ENCODE measurements around the gene PRPF19. TPM values are rescaled to one million over a fixed set of nuclear protein-coding genes. Genes with fewer than 3 reads are reported as not detected.

The PRPF19 gene
- total and polyA plus RNA-seq, 4 experiments from 2014 or later, result 10.8 to 99.2 (median 57.2) TPM

- Histone ChIP-seq H3K9me3 (ENCODE audit: control insufficient read depth in 1 of 2, low read length in 2 of 2) (no peaks in the 10 kb centered on the region), H3K27me3 (ENCODE audit: insufficient read depth, low read length) (no peaks in the 10 kb centered on the region), H3K4me1 (ENCODE audit: insufficient read depth, low read length) (no peaks in the 10 kb centered on the region), H3K27ac (ENCODE audit: low read depth, low read length) (no peak overlapping the region), H3K36me3 (ENCODE audit: insufficient read depth, low read length) (peaks cover 33% of the 10 kb centered on the region), H3K4me3 (ENCODE audit: low read length in 2 of 2) (no peak overlapping the region)
- H3K9me3 Mint-ChIP-seq, result no peaks in the 10 kb centered on the region
- intact Hi-C loops (cut with micrococcal nuclease), result no loop called here
- no peak overlapping the region for H3K27ac Mint-ChIP-seq
- DNase-seq, result no peak
- peaks cover 46 to 66% of the 10 kb centered on the region in 2 donors for H3K36me3 Mint-ChIP-seq
- H3K4me3 Mint-ChIP-seq, result no peak overlapping the region
- ChIA-PET CTCF (ENCODE audit: partially characterized antibody) (interaction anchor here (1.0 to 1.3 kb wide), 3 partner anchors 11 to 60 kb away, joined by 3 to 4 read pairs (median 3); no protein-coding TSS in a partner anchor), POLR2A (ENCODE audit: partially characterized antibody) (no interaction called here)
- H3K4me1 Mint-ChIP-seq, result peaks cover 0 to 9% (median 5%) of the 10 kb centered on the region in 4 donors
- H3K27me3 Mint-ChIP-seq, result no peaks in the 10 kb centered on the region
Observed at GRCh38 chr11:60891103-60891741, 15.2 kb downstream of the PRPF19 start.

GRCh38 chr11:60890696-60891095 is 15.7 kb downstream of the PRPF19 start:
- no peak overlapping the region for H3K27ac ChIP-seq (ENCODE audit: low read depth, low read length)
- intact Hi-C loops (cut with micrococcal nuclease), result no loop called here

GRCh38 chr11:60889869-60890311 is 16.5 kb downstream of the PRPF19 start:
- Histone ChIP-seq H3K36me3 (ENCODE audit: insufficient read depth, low read length) (peaks cover 21% of the 10 kb centered on the region), H3K4me1 (ENCODE audit: insufficient read depth, low read length) (no peaks in the 10 kb centered on the region), H3K27me3 (ENCODE audit: insufficient read depth, low read length) (no peaks in the 10 kb centered on the region), H3K27ac (ENCODE audit: low read depth, low read length) (no peak overlapping the region), H3K9me3 (ENCODE audit: control insufficient read depth in 1 of 2, low read length in 2 of 2) (no peaks in the 10 kb centered on the region), H3K4me3 (ENCODE audit: low read length in 2 of 2) (no peak overlapping the region)
- H3K9me3 Mint-ChIP-seq, result no peaks in the 10 kb centered on the region
- no peak overlapping the region for H3K4me3 Mint-ChIP-seq
- intact Hi-C loops (cut with micrococcal nuclease), result no loop called here
- peaks cover 0 to 9% (median 5%) of the 10 kb centered on the region in 4 donors for H3K4me1 Mint-ChIP-seq
- CTCF ChIA-PET (ENCODE audit: partially characterized antibody), result interaction anchor here (0.9 to 1.7 kb wide), 4 partner anchors 8 to 58 kb away, joined by 3 to 5 read pairs (median 4); no protein-coding TSS in a partner anchor
- POLR2A ChIA-PET (ENCODE audit: partially characterized antibody), result interaction anchor here (0.8 kb wide), 2 partner anchors 16 to 24 kb away, joined by 3 to 4 read pairs; partner anchors contain the start of genes PRPF19 and TMEM109
- H3K27ac Mint-ChIP-seq, result peak overlapping the region in 3 of 7 donors; percentile 39 to 93 (median 59)
- H3K36me3 Mint-ChIP-seq, result peaks cover 43 to 53% of the 10 kb centered on the region in 2 donors
- H3K27me3 Mint-ChIP-seq, result no peaks in the 10 kb centered on the region
- no peak for DNase-seq

More at GRCh38 chr11:60890696-60891095, 15.7 kb downstream of the PRPF19 start:
- Histone ChIP-seq H3K4me3 (ENCODE audit: low read length in 2 of 2) (no peak overlapping the region), H3K9me3 (ENCODE audit: control insufficient read depth in 1 of 2, low read length in 2 of 2) (no peaks in the 10 kb centered on the region), H3K27me3 (ENCODE audit: insufficient read depth, low read length) (no peaks in the 10 kb centered on the region), H3K36me3 (ENCODE audit: insufficient read depth, low read length) (peaks cover 28% of the 10 kb centered on the region), H3K4me1 (ENCODE audit: insufficient read depth, low read length) (no peaks in the 10 kb centered on the region)
- Mint-ChIP-seq H3K9me3 (no peaks in the 10 kb centered on the region), H3K4me1 (peaks cover 0 to 9% (median 5%) of the 10 kb centered on the region in 4 donors), H3K27me3 (no peaks in the 10 kb centered on the region), H3K4me3 (no peak overlapping the region), H3K36me3 (peaks cover 43 to 61% of the 10 kb centered on the region in 2 donors), H3K27ac (no peak overlapping the region)
- POLR2A ChIA-PET (ENCODE audit: partially characterized antibody), result no interaction called here
- no peak for DNase-seq
- CTCF ChIA-PET (ENCODE audit: partially characterized antibody), result interaction anchor here (1.3 kb wide), 1 partner anchor 11 kb away, joined by 3 read pairs; no protein-coding TSS in a partner anchor

- Histone ChIP-seq H3K36me3 (ENCODE audit: insufficient read depth, low read length) (peaks cover 6% of the 10 kb centered on the region), H3K9me3 (ENCODE audit: control insufficient read depth in 1 of 2, low read length in 2 of 2) (no peaks in the 10 kb centered on the region), H3K27me3 (ENCODE audit: insufficient read depth, low read length) (no peaks in the 10 kb centered on the region), H3K4me3 (ENCODE audit: low read length in 2 of 2) (no peak overlapping the region), H3K4me1 (ENCODE audit: insufficient read depth, low read length) (no peaks in the 10 kb centered on the region), H3K27ac (ENCODE audit: low read depth, low read length) (no peak overlapping the region)
- Mint-ChIP-seq H3K9me3 (no peaks in the 10 kb centered on the region), H3K27ac (peak overlapping the region in 1 of 7 donors; percentile 44), H3K4me1 (peaks cover 0 to 10% (median 8%) of the 10 kb centered on the region in 4 donors), H3K27me3 (no peaks in the 10 kb centered on the region), H3K36me3 (peaks cover 43 to 47% of the 10 kb centered on the region in 2 donors), H3K4me3 (no peak overlapping the region)
- ChIA-PET CTCF (ENCODE audit: partially characterized antibody) (interaction anchor here (0.8 to 2.5 kb wide), 11 partner anchors 10 to 63 kb away, joined by 3 to 70 read pairs (median 3); partner anchors contain the start of gene CCDC86), POLR2A (ENCODE audit: partially characterized antibody) (interaction anchor here (1.0 to 1.5 kb wide), 6 partner anchors 10 to 56 kb away, joined by 3 to 11 read pairs (median 3); no protein-coding TSS in a partner anchor)
- intact Hi-C loops (cut with micrococcal nuclease), result loop anchor here (1.0 kb wide), 1 partner anchor 56 kb away; no protein-coding TSS in a partner anchor
- peak in 2 of 5 donors; percentile 14 to 31 for DNase-seq
Observed at GRCh38 chr11:60887556-60887955, 18.8 kb downstream of the PRPF19 start.

- no peaks in the 10 kb centered on the region for H3K9me3 Mint-ChIP-seq
- ChIA-PET POLR2A (ENCODE audit: partially characterized antibody) (no interaction called here), CTCF (ENCODE audit: partially characterized antibody) (no interaction called here)
Observed at GRCh38 chr11:60880643-60881282, 25.6 kb downstream of the PRPF19 start.

GRCh38 chr11:60879971-60880588 is 26.3 kb downstream of the PRPF19 start:
- Histone ChIP-seq H3K36me3 (ENCODE audit: insufficient read depth, low read length) (peaks cover 25% of the 10 kb centered on the region), H3K9me3 (ENCODE audit: control insufficient read depth in 1 of 2, low read length in 2 of 2) (no peaks in the 10 kb centered on the region), H3K27me3 (ENCODE audit: insufficient read depth, low read length) (no peaks in the 10 kb centered on the region), H3K4me3 (ENCODE audit: low read length in 2 of 2) (no peak overlapping the region), H3K27ac (ENCODE audit: low read depth, low read length) (no peak overlapping the region), H3K4me1 (ENCODE audit: insufficient read depth, low read length) (no peaks in the 10 kb centered on the region)
- no peak for DNase-seq
- intact Hi-C loops (cut with micrococcal nuclease), result no loop called here
- CTCF ChIA-PET (ENCODE audit: partially characterized antibody), result no interaction called here
- Mint-ChIP-seq H3K4me3 (no peak overlapping the region), H3K4me1 (peaks cover 0 to 7% (median 2%) of the 10 kb centered on the region in 4 donors), H3K27ac (no peak overlapping the region), H3K9me3 (no peaks in the 10 kb centered on the region), H3K27me3 (no peaks in the 10 kb centered on the region), H3K36me3 (peaks cover 46 to 60% of the 10 kb centered on the region in 2 donors)
- POLR2A ChIA-PET (ENCODE audit: partially characterized antibody), result no interaction called here

More at GRCh38 chr11:60880643-60881282, 25.6 kb downstream of the PRPF19 start:
- DNase-seq, result no peak
- Histone ChIP-seq H3K36me3 (ENCODE audit: insufficient read depth, low read length) (peaks cover 25% of the 10 kb centered on the region), H3K27me3 (ENCODE audit: insufficient read depth, low read length) (no peaks in the 10 kb centered on the region), H3K4me1 (ENCODE audit: insufficient read depth, low read length) (no peaks in the 10 kb centered on the region), H3K27ac (ENCODE audit: low read depth, low read length) (no peak overlapping the region), H3K4me3 (ENCODE audit: low read length in 2 of 2) (no peak overlapping the region), H3K9me3 (ENCODE audit: control insufficient read depth in 1 of 2, low read length in 2 of 2) (no peaks in the 10 kb centered on the region)
- H3K4me1 Mint-ChIP-seq, result peaks cover 0 to 7% (median 2%) of the 10 kb centered on the region in 4 donors
- intact Hi-C loops (cut with micrococcal nuclease), result no loop called here
- H3K4me3 Mint-ChIP-seq, result no peak overlapping the region
- no peaks in the 10 kb centered on the region for H3K27me3 Mint-ChIP-seq
- H3K36me3 Mint-ChIP-seq, result peaks cover 48 to 60% of the 10 kb centered on the region in 2 donors
- peak overlapping the region in 3 of 7 donors; percentile 5 to 72 (median 68) for H3K27ac Mint-ChIP-seq

- H3K27me3 Mint-ChIP-seq, result no peaks in the 10 kb centered on the region
- ChIA-PET CTCF (ENCODE audit: partially characterized antibody) (no interaction called here), POLR2A (ENCODE audit: partially characterized antibody) (interaction anchor here (1.2 kb wide), 1 partner anchor 20 kb away, joined by 3 read pairs; no protein-coding TSS in a partner anchor)
- Histone ChIP-seq H3K4me3 (ENCODE audit: low read length in 2 of 2) (no peak overlapping the region), H3K4me1 (ENCODE audit: insufficient read depth, low read length) (no peaks in the 10 kb centered on the region), H3K27ac (ENCODE audit: low read depth, low read length) (no peak overlapping the region), H3K36me3 (ENCODE audit: insufficient read depth, low read length) (peaks cover 25% of the 10 kb centered on the region), H3K27me3 (ENCODE audit: insufficient read depth, low read length) (no peaks in the 10 kb centered on the region), H3K9me3 (ENCODE audit: control insufficient read depth in 1 of 2, low read length in 2 of 2) (no peaks in the 10 kb centered on the region)
- peaks cover 0 to 7% (median 4%) of the 10 kb centered on the region in 4 donors for H3K4me1 Mint-ChIP-seq
- H3K9me3 Mint-ChIP-seq, result no peaks in the 10 kb centered on the region
- DNase-seq, result no peak
- H3K27ac Mint-ChIP-seq, result no peak overlapping the region
- intact Hi-C loops (cut with micrococcal nuclease), result no loop called here
- H3K4me3 Mint-ChIP-seq, result no peak overlapping the region
- peaks cover 42 to 58% of the 10 kb centered on the region in 2 donors for H3K36me3 Mint-ChIP-seq
Observed at GRCh38 chr11:60879104-60879503, 27.3 kb downstream of the PRPF19 start.
